SK-N-SH (cell line): ENCODE measurements around the gene NUFIP2.

Experiments used
- CHD2 ChIP-seq: fragments of 150-350 bp; IDR thresholded peaks from 2 replicates; pipeline ENCODE4 v1.6.1; 2018; ENCODE audit warnings: low read length; ENCODE audit not compliant: partially characterized antibody
- CTCF ChIP-seq: fragments of 200-600 bp; sonication (generic); IDR thresholded peaks from 2 replicates; pipeline ENCODE4 v1.6.1; 2017; ENCODE audit warnings: antibody characterized with exemption, mild to moderate bottlenecking, moderate library complexity
- EZH2phosphoT487 ChIP-seq: fragments of 200-600 bp; sonication (generic); IDR thresholded peaks from 2 replicates; pipeline ENCODE4 v1.6.1; 2017; ENCODE audit warnings: low read depth, mixed run types, mild to moderate bottlenecking, antibody characterized with exemption, moderate library complexity, borderline replicate concordance
- GATA2 ChIP-seq: sonication (generic); formaldehyde crosslinking; IDR thresholded peaks from 2 replicates; pipeline ENCODE4 v1.5.0; 2020; ENCODE audit warnings: mild to moderate bottlenecking, missing genetic modification reagents
- MAX ChIP-seq: IDR thresholded peaks from 2 replicates; pipeline ENCODE4 v1.4.0; 2012; ENCODE audit warnings: low read depth
- RFX5 ChIP-seq: IDR thresholded peaks from 2 replicates; pipeline ENCODE4 v1.6.1; 2012; ENCODE audit warnings: mild to moderate bottlenecking, improper control_type of control experiment, low read length
- ZBTB33 ChIP-seq: IDR thresholded peaks from 2 replicates; pipeline ENCODE4 v1.4.0; 2012; ENCODE audit warnings: low read depth, borderline replicate concordance
- TF ChIP-seq, protein P1 (sequence below): fragments of 150-350 bp; IDR thresholded peaks from 2 replicates; pipeline ENCODE4 v1.6.1; 2016; ENCODE audit warnings: mild to moderate bottlenecking, low read depth, low read length

DNA sequence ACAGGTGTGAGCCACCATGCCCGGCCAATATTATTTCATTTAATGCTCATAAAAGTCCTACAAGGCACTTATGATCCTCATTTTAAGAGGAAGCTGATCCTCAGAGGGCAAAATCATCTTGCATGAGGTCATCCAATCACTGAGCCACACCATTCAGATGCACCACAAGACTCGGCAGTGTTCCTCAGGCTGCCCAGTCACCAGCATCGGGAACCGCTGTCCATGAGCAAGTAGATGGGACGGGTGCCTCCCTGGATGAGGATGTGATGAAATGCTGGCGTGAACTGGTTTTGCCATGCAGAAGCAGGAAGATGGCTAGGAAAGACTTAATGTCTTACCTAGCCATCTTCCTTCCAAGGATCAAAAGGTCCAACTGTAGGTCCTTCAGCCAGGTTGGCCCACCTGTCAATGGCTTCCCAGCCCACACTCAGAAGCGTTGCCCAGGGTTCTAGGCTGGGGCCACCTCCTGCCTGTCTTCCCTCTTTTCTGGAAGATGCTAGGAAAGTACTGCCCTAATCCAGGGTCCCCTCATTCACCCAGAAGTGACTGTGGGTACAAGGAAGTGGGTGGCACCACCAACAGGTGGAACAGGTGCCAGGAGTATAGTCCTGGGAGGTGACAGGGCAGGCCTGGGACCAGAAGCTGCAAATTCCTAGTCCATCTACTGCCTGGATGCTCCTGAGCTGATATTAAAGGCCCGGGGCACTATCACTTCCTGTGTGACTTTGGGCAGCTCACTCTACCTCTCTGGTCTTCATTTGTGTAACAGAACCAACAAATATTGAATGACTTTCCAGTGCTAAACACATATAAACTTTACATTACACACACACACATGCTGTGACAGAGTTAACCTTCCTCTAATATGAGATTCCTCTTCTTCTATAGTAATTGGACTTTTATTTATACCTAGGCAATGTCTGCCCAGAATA lies 79.5 kb downstream of the NUFIP2 start:
- TF ChIP-seq CTCF (no peak), CHD2 (no peak), ZBTB33 (no peak), RFX5 (no peak), GATA2 (CRISPR knock-in tag) (no peak), MAX (no peak), EZH2phosphoT487 (no peak)
- TF ChIP-seq, protein P1, sequence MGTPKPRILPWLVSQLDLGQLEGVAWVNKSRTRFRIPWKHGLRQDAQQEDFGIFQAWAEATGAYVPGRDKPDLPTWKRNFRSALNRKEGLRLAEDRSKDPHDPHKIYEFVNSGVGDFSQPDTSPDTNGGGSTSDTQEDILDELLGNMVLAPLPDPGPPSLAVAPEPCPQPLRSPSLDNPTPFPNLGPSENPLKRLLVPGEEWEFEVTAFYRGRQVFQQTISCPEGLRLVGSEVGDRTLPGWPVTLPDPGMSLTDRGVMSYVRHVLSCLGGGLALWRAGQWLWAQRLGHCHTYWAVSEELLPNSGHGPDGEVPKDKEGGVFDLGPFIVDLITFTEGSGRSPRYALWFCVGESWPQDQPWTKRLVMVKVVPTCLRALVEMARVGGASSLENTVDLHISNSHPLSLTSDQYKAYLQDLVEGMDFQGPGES: no peak
